Measurements from ENCODE around the gene CLEC11A. TPM values are rescaled to one million over a fixed set of nuclear protein-coding genes. Genes with fewer than 3 reads are reported as not detected.

The CLEC11A gene
- polyA plus RNA-seq, 2 of the 4 experiments (the other 2 are of a cell fraction): 1.5 to 6.2 TPM

GRCh38 chr19:50739914-50740426 is 16.8 kb downstream of the CLEC11A start:
- POLR2A ChIA-PET: no interaction called here
- CTCF ChIA-PET: interaction anchor here (0.7 to 1.8 kb wide), 3 partner anchors 15 to 37 kb away, joined by 4 to 5 read pairs (median 4); no protein-coding TSS in a partner anchor
- H3K4me2 ChIP-seq: no peak overlapping the region
- TF ChIP-seq NR3C1 (IDR thresholded peaks at IDR 0.05): no peak
- no peak for TF ChIP-seq ZFP36 (IDR thresholded peaks at IDR 0.05; ENCODE audit: borderline replicate concordance, partially characterized antibody)
- TF ChIP-seq E2F6 (IDR thresholded peaks at IDR 0.05; ENCODE audit: borderline replicate concordance, low read depth): no peak
- no peak for TF ChIP-seq FOSL2 (IDR thresholded peaks at IDR 0.05)
- TF ChIP-seq FOSL2 (CRISPR knock-in tag; IDR thresholded peaks at IDR 0.05): no peak
- TF ChIP-seq SREBF2 (IDR thresholded peaks at IDR 0.05): no peak
- no peak for TF ChIP-seq ZC3H11A (IDR thresholded peaks at IDR 0.05)
- no peak for TF ChIP-seq HOXA7 (CRISPR knock-in tag; IDR thresholded peaks at IDR 0.05)
- TF ChIP-seq FOXS1 (CRISPR knock-in tag; IDR thresholded peaks at IDR 0.05): no peak
- TF ChIP-seq PBX3 (IDR thresholded peaks at IDR 0.05): no peak
- no peak for TF ChIP-seq ESRRA (IDR thresholded peaks at IDR 0.05; ENCODE audit: borderline replicate concordance, low read length)
- TF ChIP-seq CBX2 (IDR thresholded peaks at IDR 0.05; ENCODE audit: borderline replicate concordance, low read depth): no peak
- TF ChIP-seq EHMT2 (IDR thresholded peaks at IDR 0.05; ENCODE audit: low read depth): no peak
- TF ChIP-seq CBX8 (IDR thresholded peaks at IDR 0.05): no peak
- TF ChIP-seq JUN (IDR thresholded peaks at IDR 0.05): no peak
- TF ChIP-seq CEBPB (IDR thresholded peaks at IDR 0.05): no peak
- no peak for TF ChIP-seq BHLHE40 (IDR thresholded peaks at IDR 0.05; ENCODE audit: low read depth, low read length)
- H3K4me1 ChIP-seq: no peaks in the 10 kb centered on the region
- 37% methylated on average over 11 of the region's 11 CpGs for WGBS (ENCODE audit: missing lambda C conversion rate)
- no peak for ATAC-seq
- no peak for FAIRE-seq
- no peaks in the 10 kb centered on the region for H3K9me3 ChIP-seq
- H3K27ac ChIP-seq: no peak overlapping the region
- no peak for DNase-seq (ENCODE audit: low read depth in 1 of 2, low spot score in 1 of 2)
- no peak overlapping the region for H3K4me3 ChIP-seq

GRCh38 chr19:50741179-50741933 is 18.2 kb downstream of the CLEC11A start:
- FAIRE-seq: no peak
- no peak overlapping the region for H3K4me3 ChIP-seq
- no peaks in the 10 kb centered on the region for H3K4me1 ChIP-seq
- peak in 1 of 2 experiments; percentile 30; a peak in 1 of 6 replicates for ATAC-seq
- ChIA-PET CTCF (interaction anchor here (0.7 to 4.2 kb wide), 7 partner anchors 17 to 72 kb away, joined by 3 to 24 read pairs (median 4); partner anchors contain the start of gene CLEC11A), POLR2A (no interaction called here)
- TF ChIP-seq MYC (IDR thresholded peaks at IDR 0.05; ENCODE audit: borderline replicate concordance, low read length) (no peak), PHF8 (IDR thresholded peaks at IDR 0.05; ENCODE audit: borderline replicate concordance, low read depth) (no peak), MAFK (IDR thresholded peaks at IDR 0.05; ENCODE audit: partially characterized antibody) (no peak), ZC3H11A (IDR thresholded peaks at IDR 0.05) (no peak), JUN (IDR thresholded peaks at IDR 0.05) (no peak)
- DNase-seq (ENCODE audit: low read depth in 1 of 2, low spot score in 1 of 2): no peak
- WGBS (ENCODE audit: missing lambda C conversion rate): 50% methylated on average over 18 of the region's 18 CpGs
- H3K9me3 ChIP-seq: no peaks in the 10 kb centered on the region
- H3K4me2 ChIP-seq: no peak overlapping the region
- H3K27ac ChIP-seq: no peak overlapping the region

- DNase-seq (ENCODE audit: low read depth in 1 of 2, low spot score in 1 of 2): no peak
- Histone ChIP-seq H3K4me2 (no peak overlapping the region), H3K4me3 (no peak overlapping the region), H3K27ac (no peak overlapping the region), H3K9me3 (no peaks in the 10 kb centered on the region), H3K4me1 (peaks cover 6% of the 10 kb centered on the region; the same call in 1 of the 3 replicates)
- CTCF ChIA-PET: interaction anchor here (1.1 to 4.2 kb wide), 3 partner anchors 9 to 20 kb away, joined by 4 to 24 read pairs (median 7); partner anchors contain the start of gene CLEC11A
- TF ChIP-seq MYC (IDR thresholded peaks at IDR 0.05; ENCODE audit: borderline replicate concordance, low read length) (no peak), USF2 (IDR thresholded peaks at IDR 0.05) (no peak), EP300 (IDR thresholded peaks at IDR 0.05) (no peak), TP53 (CRISPR knock-in tag; IDR thresholded peaks at IDR 0.05) (no peak), NPAS2 (CRISPR knock-in tag; IDR thresholded peaks at IDR 0.05; ENCODE audit: borderline replicate concordance) (no peak), JUN (IDR thresholded peaks at IDR 0.05) (no peak), MAZ (IDR thresholded peaks at IDR 0.05; ENCODE audit: borderline replicate concordance, low read depth, low read length) (no peak), RCOR1 (IDR thresholded peaks at IDR 0.05; ENCODE audit: low read depth, low read length) (no peak), MAFK (IDR thresholded peaks at IDR 0.05; ENCODE audit: partially characterized antibody) (no peak), GATA3 (IDR thresholded peaks at IDR 0.05; ENCODE audit: borderline replicate concordance) (no peak), PHF8 (IDR thresholded peaks at IDR 0.05; ENCODE audit: borderline replicate concordance, low read depth) (no peak), CBX2 (IDR thresholded peaks at IDR 0.05; ENCODE audit: borderline replicate concordance, low read depth) (no peak), TFCP2L1 (CRISPR knock-in tag; IDR thresholded peaks at IDR 0.05) (no peak), FOSB (CRISPR knock-in tag; IDR thresholded peaks at IDR 0.05) (no peak), EHF (CRISPR knock-in tag; IDR thresholded peaks at IDR 0.05) (no peak), E2F6 (IDR thresholded peaks at IDR 0.05; ENCODE audit: borderline replicate concordance, low read depth) (no peak), RNF2 (IDR thresholded peaks at IDR 0.05; ENCODE audit: borderline replicate concordance, low read depth) (no peak), FOXS1 (CRISPR knock-in tag; IDR thresholded peaks at IDR 0.05) (no peak), ZSCAN20 (CRISPR knock-in tag; IDR thresholded peaks at IDR 0.05) (no peak)
- POLR2A ChIA-PET: no interaction called here
- no peak for FAIRE-seq
- ATAC-seq: no peak
- 74% methylated on average over 6 of the region's 6 CpGs for WGBS (ENCODE audit: missing lambda C conversion rate)
Observed at GRCh38 chr19:50743537-50743936, 20.4 kb downstream of the CLEC11A start.
